Gastroesophageal sphincter (tissue), 4 donors: ENCODE data around the gene CEP152. TPM values are rescaled to one million over a fixed set of nuclear protein-coding genes. Genes with fewer than 3 reads are reported as not detected.

Experiments used
- ATAC-seq: fragments of 150-250 bp; one replicate; pipeline ENCODE4 v1.9.1; 2016; ENCODE audit warnings: mild to moderate bottlenecking, moderate library complexity
- H3K27ac ChIP-seq, 4 donors: fragments of 200-600 bp; sonication (generic) in 3 of 4; 1 replicate in 3 of 4; 2 replicates in 1 of 4; pipeline ENCODE4 v1.5.1; 2016 to 2019
- H3K27me3 ChIP-seq: fragments of 200-600 bp; sonication (generic); one replicate; pipeline ENCODE4 v1.5.1; 2019
- H3K36me3 ChIP-seq, 2 donors: fragments of 200-600 bp; sonication (generic); one replicate each; pipeline ENCODE4 v1.5.1; 2019; ENCODE audit warnings: control low read depth in 1 of 2
- H3K4me1 ChIP-seq, 3 donors: fragments of 200-600 bp; sonication (generic); 1 replicate in 2 of 3; 2 replicates in 1 of 3; pipeline ENCODE4 v1.5.1; 2016 to 2019; ENCODE audit warnings: control low read depth in 2 of 3
- H3K4me3 ChIP-seq, 2 donors: fragments of 200-600 bp; sonication (generic); one replicate each; pipeline ENCODE4 v1.5.1; 2019; ENCODE audit warnings: mild to moderate bottlenecking in 1 of 2, moderate library complexity in 1 of 2
- H3K9me3 ChIP-seq, 3 donors: fragments of 200-600 bp; sonication (generic); one replicate each; pipeline ENCODE4 v1.5.1; 2017 to 2019; ENCODE audit warnings: control low read depth in 2 of 3
- EP300 ChIP-seq: sonication (generic); formaldehyde crosslinking; IDR thresholded peaks from one replicate; pipeline ENCODE4 v1.6.1; 2017; ENCODE audit warnings: antibody characterized with exemption, mild to moderate bottlenecking
- POLR2A ChIP-seq, 2 donors: fragments of 450-650 bp; IDR thresholded peaks; one replicate each; pipeline ENCODE4 v1.6.1; 2017; ENCODE audit warnings: antibody characterized with exemption in 2 of 2, mild to moderate bottlenecking in 2 of 2, moderate library complexity in 1 of 2
- POLR2AphosphoS5 ChIP-seq: sonication (generic); formaldehyde crosslinking; IDR thresholded peaks from one replicate; pipeline ENCODE4 v1.6.1; 2017; ENCODE audit warnings: antibody characterized with exemption
- WGBS, 2 donors: methylation state at CpG; one replicate each; pipeline ENCODE4 v1.1.5; 2018; ENCODE audit warnings: low coverage in 1 of 2; 5-methylcytosine and 5-hydroxymethylcytosine counted together
- total RNA-seq, 4 donors: library from RNA; depleted of rRNA; stranded (reverse); fragments of >200 nt; gene quantifications; one replicate each; pipeline ENCODE4 v1.1.0, GENCODE V29; 2016
- TF ChIP-seq, protein P1 (sequence below), 4 experiments: fragments of 200-600 bp in 2 of 4; fragments of 450-650 bp in 2 of 4; sonication (generic) in 1 of 4; IDR thresholded peaks; one replicate each; pipeline ENCODE4 v1.5.1; 2017 to 2019; ENCODE audit warnings: antibody characterized with exemption in 4 of 4, mild to moderate bottlenecking in 2 of 4, moderate library complexity in 2 of 4

The CEP152 gene
- total RNA-seq, 4 donors from 2014 or later = 3.0 to 5.0 (median 3.9) TPM

DNA sequence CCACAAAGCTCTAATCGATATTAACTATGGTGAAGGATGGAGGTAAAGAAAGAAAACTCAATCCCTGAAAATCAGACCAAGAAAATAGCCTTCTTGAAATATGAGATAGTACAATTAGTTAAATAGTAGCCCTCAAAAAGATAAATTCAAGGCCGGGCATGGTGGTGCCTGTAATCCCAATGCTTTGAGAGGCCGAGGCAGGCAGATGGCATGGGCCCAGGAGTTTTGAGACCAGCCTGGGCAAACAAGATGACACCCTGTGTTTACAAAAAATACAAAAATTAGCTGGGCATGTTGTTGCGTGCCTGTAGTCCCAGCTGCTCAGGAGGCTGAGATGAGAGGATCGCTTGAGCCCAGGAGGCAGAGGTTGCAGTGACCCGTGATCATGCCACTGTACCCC is 31.6 kb upstream of the CEP152 start:
- Histone ChIP-seq H3K4me1 (no peaks in the 10 kb centered on the region), H3K36me3 (no peaks in the 10 kb centered on the region), H3K4me3 (no peak overlapping the region), H3K27ac (no peak overlapping the region), H3K9me3 (no peaks in the 10 kb centered on the region), H3K27me3 (no peaks in the 10 kb centered on the region)
- WGBS, 2 donors = 88 to 97% methylated on average over 5 to 6 of the region's 6 CpGs
- ATAC-seq = no peak
- TF ChIP-seq POLR2AphosphoS5 = no peak
- TF ChIP-seq, protein P1, sequence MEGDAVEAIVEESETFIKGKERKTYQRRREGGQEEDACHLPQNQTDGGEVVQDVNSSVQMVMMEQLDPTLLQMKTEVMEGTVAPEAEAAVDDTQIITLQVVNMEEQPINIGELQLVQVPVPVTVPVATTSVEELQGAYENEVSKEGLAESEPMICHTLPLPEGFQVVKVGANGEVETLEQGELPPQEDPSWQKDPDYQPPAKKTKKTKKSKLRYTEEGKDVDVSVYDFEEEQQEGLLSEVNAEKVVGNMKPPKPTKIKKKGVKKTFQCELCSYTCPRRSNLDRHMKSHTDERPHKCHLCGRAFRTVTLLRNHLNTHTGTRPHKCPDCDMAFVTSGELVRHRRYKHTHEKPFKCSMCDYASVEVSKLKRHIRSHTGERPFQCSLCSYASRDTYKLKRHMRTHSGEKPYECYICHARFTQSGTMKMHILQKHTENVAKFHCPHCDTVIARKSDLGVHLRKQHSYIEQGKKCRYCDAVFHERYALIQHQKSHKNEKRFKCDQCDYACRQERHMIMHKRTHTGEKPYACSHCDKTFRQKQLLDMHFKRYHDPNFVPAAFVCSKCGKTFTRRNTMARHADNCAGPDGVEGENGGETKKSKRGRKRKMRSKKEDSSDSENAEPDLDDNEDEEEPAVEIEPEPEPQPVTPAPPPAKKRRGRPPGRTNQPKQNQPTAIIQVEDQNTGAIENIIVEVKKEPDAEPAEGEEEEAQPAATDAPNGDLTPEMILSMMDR (IDR thresholded peaks at IDR 0.05) = no peak
- no peak for TF ChIP-seq POLR2A (IDR thresholded peaks at IDR 0.05)

DNA sequence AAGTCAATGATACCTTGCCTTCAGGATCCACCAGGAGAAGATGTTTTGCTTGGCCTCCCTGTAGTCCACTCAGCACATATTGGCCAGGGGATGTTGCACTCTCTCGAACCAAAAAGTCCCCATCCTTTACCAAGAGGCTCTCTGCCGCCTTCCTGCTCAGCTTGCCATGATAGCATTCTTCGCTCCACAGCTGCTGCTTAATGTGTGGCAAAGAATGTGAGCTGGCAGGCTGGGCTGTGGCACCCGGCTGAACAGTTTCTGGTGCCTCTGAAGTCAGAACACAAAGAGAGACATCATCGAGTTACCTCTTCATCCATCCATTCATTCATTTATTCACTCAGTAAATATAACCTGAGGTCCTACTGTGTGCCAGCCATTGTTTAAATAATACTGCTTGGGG is 23.9 kb upstream of the CEP152 start:
- 89 to 94% methylated on average over 2 to 3 of the region's 5 CpGs for WGBS, 2 donors
- H3K9me3 ChIP-seq = peaks cover 0 to 19% (median 0%) of the 10 kb centered on the region in 3 donors
- H3K27me3 ChIP-seq = no peaks in the 10 kb centered on the region
- ATAC-seq = no peak
- TF ChIP-seq EP300 (no peak), POLR2AphosphoS5 (no peak), POLR2A (IDR thresholded peaks at IDR 0.05) (no peak)
- TF ChIP-seq, protein P1 (IDR thresholded peaks at IDR 0.05) = no peak
- H3K36me3 ChIP-seq = no peaks in the 10 kb centered on the region
- H3K27ac ChIP-seq = no peak overlapping the region
- H3K4me1 ChIP-seq = no peaks in the 10 kb centered on the region
- no peak overlapping the region for H3K4me3 ChIP-seq

DNA sequence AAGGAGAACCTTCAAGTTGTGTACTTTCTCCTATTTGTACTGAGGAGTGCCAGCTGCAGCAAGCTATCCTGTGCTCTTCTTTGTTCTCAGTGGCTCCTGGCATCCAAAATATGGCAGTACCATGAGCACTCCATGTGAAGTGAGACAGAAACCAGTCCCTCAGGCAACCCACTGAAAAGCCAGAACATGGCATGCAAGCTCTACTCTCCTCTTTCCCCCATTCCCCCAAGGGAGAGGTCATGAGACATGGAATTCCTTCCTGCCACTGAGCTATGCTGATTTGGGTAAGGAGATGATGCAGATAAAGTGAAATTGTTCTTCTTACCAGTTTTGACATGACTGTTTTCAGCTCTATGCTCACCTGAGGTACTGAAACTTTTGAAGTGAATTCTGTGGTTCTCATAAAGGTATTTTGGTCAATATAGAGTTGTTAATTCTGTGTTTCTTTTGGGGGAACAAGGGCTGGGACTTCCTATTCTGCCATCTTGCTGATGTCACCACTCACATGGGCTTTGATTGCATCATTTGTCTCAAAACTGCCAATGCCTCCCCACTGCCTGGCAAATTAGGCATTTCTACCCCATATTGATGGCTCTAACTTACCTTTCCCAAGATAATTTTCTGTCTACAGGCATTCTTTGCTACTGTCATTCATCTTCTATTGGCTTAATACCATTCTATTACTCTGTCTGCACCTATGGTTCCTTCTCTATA is 22.8 kb upstream of the CEP152 start:
- Histone ChIP-seq H3K27me3 (no peaks in the 10 kb centered on the region), H3K4me1 (no peaks in the 10 kb centered on the region), H3K27ac (no peak overlapping the region), H3K36me3 (no peaks in the 10 kb centered on the region), H3K4me3 (no peak overlapping the region), H3K9me3 (peaks cover 0 to 19% (median 0%) of the 10 kb centered on the region in 3 donors)
- ATAC-seq = no peak
- TF ChIP-seq EP300 (no peak), POLR2A (IDR thresholded peaks at IDR 0.05) (no peak), POLR2AphosphoS5 (no peak)
- TF ChIP-seq, protein P1 (IDR thresholded peaks at IDR 0.05) = no peak

DNA sequence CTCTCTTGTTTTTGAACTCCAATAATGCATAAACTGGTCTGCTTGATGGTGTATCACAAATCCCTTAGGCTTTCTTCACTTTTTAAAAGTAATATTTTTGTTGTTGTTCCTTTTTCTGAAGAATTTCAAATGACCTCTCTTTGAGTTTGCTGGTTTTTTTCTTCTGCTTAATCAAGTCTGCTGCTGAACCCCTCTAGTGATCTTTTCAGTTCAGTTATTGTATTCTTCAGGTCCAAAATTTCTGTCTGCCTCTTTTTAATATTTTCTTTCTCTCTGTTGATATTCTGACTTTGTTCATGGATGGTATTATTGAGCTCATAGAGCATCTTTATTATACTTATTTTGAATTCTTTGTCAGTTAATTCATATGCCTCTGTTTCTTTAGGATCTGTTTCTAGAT is 21.8 kb upstream of the CEP152 start:
- TF ChIP-seq POLR2A (IDR thresholded peaks at IDR 0.05) (no peak), EP300 (no peak), POLR2AphosphoS5 (no peak)
- TF ChIP-seq, protein P1 (IDR thresholded peaks at IDR 0.05) = no peak
- H3K4me1 ChIP-seq = no peaks in the 10 kb centered on the region
- peaks cover 0 to 19% (median 0%) of the 10 kb centered on the region in 3 donors for H3K9me3 ChIP-seq
- no peak for ATAC-seq
- no peaks in the 10 kb centered on the region for H3K36me3 ChIP-seq
- no peaks in the 10 kb centered on the region for H3K27me3 ChIP-seq
- H3K27ac ChIP-seq = no peak overlapping the region
- H3K4me3 ChIP-seq = no peak overlapping the region

DNA sequence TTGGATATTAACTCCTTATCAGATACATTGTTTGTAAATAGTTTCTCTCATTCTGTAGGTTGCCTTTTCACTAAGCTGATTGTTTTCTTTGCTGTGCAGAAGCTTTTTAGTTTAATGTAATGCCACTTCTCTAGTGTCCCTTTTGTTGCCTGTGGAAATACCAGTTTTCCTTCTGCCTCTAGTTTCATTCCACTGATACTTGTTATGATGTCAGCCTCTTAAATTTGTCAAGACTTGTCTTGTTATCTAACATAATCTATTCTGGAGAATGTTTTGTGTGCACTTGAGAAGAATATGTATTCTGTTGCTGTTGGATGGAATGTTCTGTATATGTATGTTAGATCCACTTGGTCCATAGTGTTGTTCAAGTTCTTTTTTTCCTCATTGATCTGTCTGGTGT is 18.0 kb upstream of the CEP152 start:
- ATAC-seq = no peak
- Histone ChIP-seq H3K4me3 (no peak overlapping the region), H3K4me1 (no peaks in the 10 kb centered on the region), H3K36me3 (no peaks in the 10 kb centered on the region), H3K27me3 (no peaks in the 10 kb centered on the region), H3K9me3 (peaks cover 0 to 19% (median 0%) of the 10 kb centered on the region in 3 donors), H3K27ac (no peak overlapping the region)
- TF ChIP-seq, protein P1 (IDR thresholded peaks at IDR 0.05) = no peak
- TF ChIP-seq POLR2A (IDR thresholded peaks at IDR 0.05) = no peak
- TF ChIP-seq EP300 = no peak
- no peak for TF ChIP-seq POLR2AphosphoS5
